ENCODE data around the gene TNFRSF9.

The TNFRSF9 gene

DNA sequence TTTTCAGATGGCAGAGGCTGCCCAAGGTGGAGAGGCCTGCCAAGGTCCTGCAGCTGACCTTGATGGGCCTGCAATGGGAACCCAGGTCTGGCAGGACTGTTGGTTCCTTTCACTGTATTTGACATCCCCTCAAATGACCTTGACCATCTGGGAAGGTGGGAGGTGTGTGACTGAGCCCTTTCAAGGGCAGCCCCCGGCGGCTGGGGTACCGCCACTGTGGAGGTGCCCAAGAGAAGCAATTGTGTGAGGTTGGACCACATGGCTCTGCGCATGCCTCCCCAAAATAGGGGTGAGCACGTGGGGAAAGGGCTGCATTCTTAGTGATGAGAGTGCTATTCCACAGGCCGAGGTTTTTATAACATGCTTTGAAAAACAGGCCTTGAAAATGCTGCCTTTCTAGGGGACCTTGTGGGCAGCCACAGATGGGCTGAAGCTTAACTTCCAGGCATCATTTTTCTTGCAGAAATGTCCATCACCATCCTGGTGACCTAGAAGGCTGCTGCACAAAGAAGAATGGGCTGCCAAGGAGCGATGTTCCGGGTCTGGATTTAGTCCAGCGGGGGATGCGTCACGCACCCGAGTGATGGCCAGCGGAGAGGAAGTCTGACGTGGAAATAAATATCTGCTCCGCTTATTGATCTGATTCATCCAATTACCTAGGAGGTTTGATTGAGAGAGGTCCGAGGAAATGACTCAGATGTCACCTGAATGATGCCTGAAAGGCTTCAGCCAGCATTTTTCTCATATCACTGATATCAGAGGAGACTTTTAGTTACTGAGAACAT, 71.3 kb downstream of the TNFRSF9 start:
- DNase-seq (ENCODE audit: low spot score), result no peak

DNA sequence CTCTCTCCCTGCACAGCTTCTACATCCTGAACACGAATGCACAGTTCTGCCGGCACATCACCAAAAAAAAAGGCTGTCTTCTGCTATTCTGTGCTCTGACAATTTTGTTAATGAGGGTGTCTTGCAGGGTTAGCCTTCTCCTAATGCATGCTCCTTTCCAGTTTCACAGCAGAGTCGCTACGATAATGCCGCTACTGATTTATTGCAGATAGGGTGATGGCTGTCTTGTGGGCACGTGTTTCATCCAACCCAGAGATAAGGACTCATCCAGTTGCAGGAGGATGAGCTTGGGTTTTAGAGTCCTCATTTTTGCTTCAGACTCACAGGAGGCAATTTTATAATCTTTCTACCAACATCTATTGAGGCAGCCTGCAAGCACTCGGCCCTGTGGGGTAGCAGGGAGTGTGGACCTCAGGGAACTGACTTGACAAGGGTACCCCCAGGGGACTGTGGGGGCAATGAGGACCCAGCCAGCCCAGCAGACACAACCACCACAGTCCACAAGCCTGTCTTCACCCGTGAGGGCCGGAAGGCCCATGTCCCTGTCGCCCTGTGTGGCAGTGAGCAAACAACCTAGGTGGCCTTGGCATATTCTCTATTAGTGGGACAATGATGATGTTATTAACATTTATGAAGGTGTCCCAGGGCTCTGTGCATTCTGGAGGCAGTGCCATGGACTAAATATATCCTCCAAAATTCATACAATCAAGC, 72.4 kb downstream of the TNFRSF9 start:
- DNase-seq (ENCODE audit: low spot score), result no peak

DNA sequence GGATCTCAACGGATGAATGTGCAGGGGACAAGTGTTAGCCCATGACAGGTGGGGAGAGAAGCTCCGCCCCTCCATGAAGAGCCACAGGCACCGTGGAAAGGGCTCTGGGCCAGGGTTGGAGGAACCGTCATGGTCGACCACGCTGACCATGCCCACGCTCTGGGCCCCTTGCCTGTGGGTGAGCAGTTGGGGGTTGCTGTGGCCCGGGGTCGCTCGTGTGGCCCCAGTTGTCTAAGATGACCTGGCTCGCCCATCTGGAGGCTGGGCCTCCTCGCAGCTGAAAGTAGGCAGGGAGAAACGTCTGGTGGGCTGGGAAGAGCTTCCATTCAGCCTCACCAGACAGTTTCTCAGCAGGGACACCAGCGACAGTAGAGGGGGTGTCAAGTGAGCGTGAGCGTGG, 74.7 kb downstream of the TNFRSF9 start:
- DNase-seq (ENCODE audit: low spot score), result no peak
